ENCODE measurements around the gene GRID1. TPM values are rescaled to one million over a fixed set of nuclear protein-coding genes. Genes with fewer than 3 reads are reported as not detected.

GRID1 gene
- total and polyA plus RNA-seq, 9 of the 15 experiments (the other 6 are each of a cell fraction or from before 2014, with no cell fraction given) = 0.01 to 7.2 (median 1.2) TPM

- TF ChIP-seq MLX (CRISPR knock-in tag; conservative IDR thresholded peaks at IDR 0.05) (no peak), HOXB6 (CRISPR knock-in tag; IDR thresholded peaks at IDR 0.05; ENCODE audit: borderline replicate concordance) (no peak)
These were observed 795.7 kb downstream of the GRID1 start (continued) for GRCh38 chr10:85570871-85571270.

- H3K9me1 ChIP-seq (ENCODE audit: control insufficient read depth, insufficient read depth, low read length) = no peaks in the 10 kb centered on the region
- FAIRE-seq (no peak), ATAC-seq (no peak), DNase-seq (ENCODE audit: extremely low read depth in 1 of 4, low spot score in 3 of 4) (no peak)
- 0% methylated on average over 1 of the region's 1 CpG for WGBS (ENCODE audit: insufficient coverage, low coverage, missing lambda C conversion rate)
- H3K27ac ChIP-seq (ENCODE audit: extremely low read depth, low read depth, low read length) = no peak overlapping the region
- H3K9ac ChIP-seq (ENCODE audit: insufficient read depth in 1 of 2, low read depth in 2 of 2, low read length in 2 of 2) = no peak overlapping the region
- H2AFZ ChIP-seq (ENCODE audit: low read depth, low read length) = no peak overlapping the region
- no peaks in the 10 kb centered on the region for H3K36me3 ChIP-seq (ENCODE audit: control insufficient read depth, insufficient read depth, low read length)
- no peak overlapping the region for H3K4me3 ChIP-seq
- in situ Hi-C loops (cut with MboI) = no loop called here
- H3K79me2 ChIP-seq (ENCODE audit: control insufficient read depth, insufficient read depth, low read length) = no peaks in the 10 kb centered on the region
- no peaks in the 10 kb centered on the region for H3K9me3 ChIP-seq (replicated peaks; ENCODE audit: control insufficient read depth, insufficient read depth, low read depth, low read length)
- intact Hi-C loops (cut with micrococcal nuclease) = no loop called here
- CTCF ChIA-PET (ENCODE audit: low intra/inter-chr PET ratio) = no interaction called here
- H4K20me1 ChIP-seq (replicated peaks; ENCODE audit: control insufficient read depth, insufficient read depth, low read length) = no peaks in the 10 kb centered on the region
- TF ChIP-seq ZNF778 (CRISPR knock-in tag; IDR thresholded peaks at IDR 0.05) (no peak), CBFA2T3 (IDR thresholded peaks at IDR 0.05) (no peak), THAP12 (CRISPR knock-in tag; IDR thresholded peaks at IDR 0.05) (no peak), ZFP30 (CRISPR knock-in tag; IDR thresholded peaks at IDR 0.05; ENCODE audit: borderline replicate concordance) (no peak), ETV6 (IDR thresholded peaks at IDR 0.05; ENCODE audit: borderline replicate concordance in 1 of 2, low read depth in 2 of 2, low read length in 1 of 2) (no peak), ETV6 (CRISPR knock-in tag; IDR thresholded peaks at IDR 0.05; ENCODE audit: borderline replicate concordance) (no peak), ZNF785 (CRISPR knock-in tag; IDR thresholded peaks at IDR 0.05) (no peak), FOXM1 (IDR thresholded peaks at IDR 0.05; ENCODE audit: low read depth) (no peak), FOXM1 (CRISPR knock-in tag; IDR thresholded peaks at IDR 0.05; ENCODE audit: low read depth) (no peak), CREBBP (IDR thresholded peaks at IDR 0.05; ENCODE audit: low read depth, low read length) (no peak), RNF2 (IDR thresholded peaks at IDR 0.05) (no peak), E4F1 (CRISPR knock-in tag; IDR thresholded peaks at IDR 0.05; ENCODE audit: borderline replicate concordance) (no peak)
- POLR2A ChIA-PET = no interaction called here
- H3K4me2 ChIP-seq (ENCODE audit: insufficient read depth, low read length) = no peak overlapping the region
- BruUV-seq (replicated peaks) = no TSS peak
- H3K4me1 ChIP-seq (replicated peaks in 1 of 2; ENCODE audit: control insufficient read depth in 2 of 2, insufficient read depth in 2 of 2, low read length in 2 of 2) = no peaks in the 10 kb centered on the region
- no peaks in the 10 kb centered on the region for H3K27me3 ChIP-seq (ENCODE audit: control insufficient read depth in 2 of 2, insufficient read depth in 2 of 2, low read length in 2 of 2)
These were observed 801.2 kb downstream of the GRID1 start for GRCh38 chr10:85565381-85565780.
